Endometrial microvascular endothelial cells (primary cell): ENCODE measurements around the gene TIPARP. TPM values are rescaled to one million over a fixed set of nuclear protein-coding genes. Genes with fewer than 3 reads are reported as not detected.
"Not testable (repeated sequence)": the region's sequence is repeated elsewhere in the genome, so short reads cannot be mapped to it uniquely, and the experiment has no call there.

Experiments
- in situ Hi-C: cut with HindIII; loops from 2 replicates; pipeline ENCODE4 v1.10.0; 2017; ENCODE audit warnings: low sequenced_read_pairs, low pct_unique_long_range_greater_than_20kb; ENCODE audit errors: inconsistent ontology term
- total RNA-seq: library from RNA; depleted of rRNA; stranded (reverse); fragments of >200 nt; gene quantifications from one replicate; pipeline ENCODE4 v1.2.3, GENCODE V29; 2015; ENCODE audit errors: inconsistent ontology term

Gene TIPARP
- total RNA-seq, 1 donor from 2014 or later, result 80.0 TPM

GRCh38 chr3:156644958-156645357, 29.4 kb upstream of the TIPARP start:
- in situ Hi-C loops, result no loop called here

GRCh38 chr3:156646958-156647357, 27.4 kb upstream of the TIPARP start:
- in situ Hi-C loops, result no loop called here

- in situ Hi-C loops, result no loop called here
These were observed 26.3 kb upstream of the TIPARP start for GRCh38 chr3:156648086-156648485.

GRCh38 chr3:156649681-156650080, 24.7 kb upstream of the TIPARP start:
- in situ Hi-C loops, result no loop called here

GRCh38 chr3:156652661-156653060, 21.7 kb upstream of the TIPARP start:
- in situ Hi-C loops, result not testable (repeated sequence)

GRCh38 chr3:156654834-156655233, 19.6 kb upstream of the TIPARP start:
- in situ Hi-C loops, result no loop called here

- in situ Hi-C loops, result no loop called here
These were observed 18.4 kb upstream of the TIPARP start for GRCh38 chr3:156655819-156656550.

- in situ Hi-C loops, result no loop called here
These were observed 16.9 kb upstream of the TIPARP start for GRCh38 chr3:156657440-156657839.

- in situ Hi-C loops, result no loop called here
These were observed 16.3 kb upstream of the TIPARP start for GRCh38 chr3:156657862-156658731.

- in situ Hi-C loops, result no loop called here
These were observed 15.7 kb upstream of the TIPARP start for GRCh38 chr3:156658732-156659090.

GRCh38 chr3:156659260-156659659, 15.1 kb upstream of the TIPARP start:
- in situ Hi-C loops, result no loop called here

GRCh38 chr3:156661155-156661554, 13.2 kb upstream of the TIPARP start:
- in situ Hi-C loops, result no loop called here

- in situ Hi-C loops, result no loop called here
These were observed 10.2 kb upstream of the TIPARP start for GRCh38 chr3:156664011-156664830.

- in situ Hi-C loops, result no loop called here
These were observed 9.6 kb upstream of the TIPARP start for GRCh38 chr3:156664831-156665178.

- in situ Hi-C loops, result no loop called here
These were observed 9.1 kb upstream of the TIPARP start for GRCh38 chr3:156665291-156665690.

GRCh38 chr3:156666073-156666472, 8.3 kb upstream of the TIPARP start:
- in situ Hi-C loops, result no loop called here

GRCh38 chr3:156668073-156668763, 6.2 kb upstream of the TIPARP start:
- in situ Hi-C loops, result no loop called here

GRCh38 chr3:156670077-156670476, 4.3 kb upstream of the TIPARP start:
- in situ Hi-C loops, result no loop called here

- in situ Hi-C loops, result no loop called here
These were observed 3.7 kb upstream of the TIPARP start for GRCh38 chr3:156670652-156671051.
